MM.1S (cell line): ENCODE results near the gene DMWD.

ENCODE experiments used
- DNase-seq: peaks from one replicate; pipeline ENCODE4 v3.0.0-alpha.2; 2015
- H2AFZ ChIP-seq: fragments of 300-600 bp; sonication (generic); 2 replicates; pipeline ENCODE4 v1.6.0; 2016; ENCODE audit warnings: antibody characterized with exemption, low read length
- H3F3A ChIP-seq: fragments of 300-600 bp; sonication (generic); 2 replicates; pipeline ENCODE4 v1.6.1; 2016; ENCODE audit warnings: mild to moderate bottlenecking, antibody characterized with exemption, low read length, moderate library complexity, mixed read lengths; ENCODE audit not compliant: insufficient read depth
- H3K27ac ChIP-seq: fragments of 300-600 bp; sonication (generic); 2 replicates; pipeline ENCODE4 v1.5.1; 2016; ENCODE audit warnings: mild to moderate bottlenecking, low read length
- H3K27me3 ChIP-seq: fragments of 300-600 bp; sonication (generic); replicated peaks from 2 replicates; pipeline ENCODE4 v1.6.0; 2016; ENCODE audit warnings: low read length; ENCODE audit not compliant: insufficient read depth
- H3K36me3 ChIP-seq: fragments of 300-600 bp; sonication (generic); replicated peaks from 2 replicates; pipeline ENCODE4 v1.6.1; 2016; ENCODE audit warnings: mild to moderate bottlenecking, low read length, mixed read lengths; ENCODE audit not compliant: insufficient read depth
- H3K4me1 ChIP-seq: fragments of 300-600 bp; sonication (generic); 2 replicates; pipeline ENCODE4 v1.6.1; 2016; ENCODE audit warnings: low read length, mixed read lengths
- H3K4me2 ChIP-seq: fragments of 300-600 bp; sonication (generic); 2 replicates; pipeline ENCODE4 v1.6.0; 2016; ENCODE audit warnings: low read depth, low read length
- H3K4me3 ChIP-seq: fragments of 300-600 bp; sonication (generic); 2 replicates; pipeline ENCODE4 v1.5.1; 2016; ENCODE audit warnings: low read length, mixed read lengths
- H3K79me2 ChIP-seq: fragments of 300-600 bp; sonication (generic); 2 replicates; pipeline ENCODE4 v1.6.1; 2016; ENCODE audit warnings: mixed run types, low read length, mixed read lengths
- H3K9ac ChIP-seq: fragments of 300-600 bp; sonication (generic); 2 replicates; pipeline ENCODE4 v1.6.1; 2016; ENCODE audit warnings: low read length, mixed read lengths
- H3K9me2 ChIP-seq: fragments of 300-600 bp; sonication (generic); replicated peaks from 2 replicates; pipeline ENCODE4 v1.6.1; 2016; ENCODE audit warnings: mild to moderate bottlenecking, low read length, mixed read lengths; ENCODE audit not compliant: insufficient read depth
- H3K9me3 ChIP-seq: fragments of 300-600 bp; sonication (generic); replicated peaks from 2 replicates; pipeline ENCODE4 v1.6.1; 2016; ENCODE audit warnings: mild to moderate bottlenecking, low read length, mixed read lengths; ENCODE audit not compliant: insufficient read depth
- H4K20me1 ChIP-seq: fragments of 300-600 bp; sonication (generic); 2 replicates; pipeline ENCODE4 v1.6.1; 2016; ENCODE audit warnings: mild to moderate bottlenecking, low read length, moderate library complexity, mixed read lengths; ENCODE audit not compliant: insufficient read depth
- CTCF ChIP-seq: fragments of 300-600 bp; sonication (generic); IDR thresholded peaks from 2 replicates; pipeline ENCODE4 v1.5.1; 2016; ENCODE audit warnings: antibody characterized with exemption, low read length, mixed read lengths
- EZH2 ChIP-seq: fragments of 300-600 bp; sonication (generic); optimal IDR thresholded peaks from 2 replicates; pipeline ENCODE3; 2017; ENCODE audit warnings: low read depth, mild to moderate bottlenecking, antibody characterized with exemption, low read length, mixed read lengths
- EZH2phosphoT487 ChIP-seq: fragments of 300-600 bp; sonication (generic); IDR thresholded peaks from 2 replicates; pipeline ENCODE4 v1.6.1; 2018; ENCODE audit warnings: antibody characterized with exemption, low read length

Gene DMWD

GRCh38 chr19:45745606-45746005, 47.0 kb downstream of the DMWD start:
- Histone ChIP-seq H3K4me2 (no peak overlapping the region), H3F3A (no peaks in the 10 kb centered on the region), H3K27ac (no peak overlapping the region), H3K9me2 (no peaks in the 10 kb centered on the region), H3K36me3 (no peaks in the 10 kb centered on the region), H3K4me3 (no peak overlapping the region), H3K9ac (no peak overlapping the region), H3K9me3 (no peaks in the 10 kb centered on the region), H3K79me2 (no peaks in the 10 kb centered on the region), H4K20me1 (no peaks in the 10 kb centered on the region), H2AFZ (no peak overlapping the region), H3K27me3 (peaks cover 34% of the 10 kb centered on the region), H3K4me1 (no peaks in the 10 kb centered on the region)
- TF ChIP-seq EZH2 (no peak), EZH2phosphoT487 (no peak), CTCF (no peak)
- no peak for DNase-seq

DNA sequence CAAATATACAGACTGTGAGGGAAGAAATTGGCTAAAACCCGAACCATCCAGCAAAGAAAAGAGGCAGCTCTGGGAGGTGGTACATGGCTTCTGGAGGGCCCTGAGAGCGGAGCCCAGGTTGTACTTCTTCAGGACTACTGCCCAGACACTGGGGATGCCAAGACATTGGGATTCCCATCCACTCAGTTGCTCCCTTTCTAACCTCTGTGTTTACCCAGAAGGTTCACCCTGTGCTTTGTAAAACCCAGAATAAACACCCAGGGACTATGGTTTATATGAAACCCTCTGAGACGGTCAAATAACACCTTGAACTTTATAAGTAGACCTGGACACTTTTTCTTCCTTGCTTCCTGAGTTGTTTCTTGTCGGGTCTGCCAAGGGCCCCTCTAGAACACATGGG, 49.7 kb downstream of the DMWD start:
- no peak for DNase-seq
- H3K79me2 ChIP-seq = no peaks in the 10 kb centered on the region
- TF ChIP-seq EZH2 (no peak), EZH2phosphoT487 (no peak), CTCF (no peak)
- no peaks in the 10 kb centered on the region for H3K36me3 ChIP-seq
- H3K4me2 ChIP-seq = no peak overlapping the region
- no peaks in the 10 kb centered on the region for H3K4me1 ChIP-seq
- H3K9me3 ChIP-seq = no peaks in the 10 kb centered on the region
- H4K20me1 ChIP-seq = no peaks in the 10 kb centered on the region
- H3K27me3 ChIP-seq = peaks cover 38% of the 10 kb centered on the region
- H3K9me2 ChIP-seq = no peaks in the 10 kb centered on the region
- no peak overlapping the region for H3K27ac ChIP-seq
- H2AFZ ChIP-seq = no peak overlapping the region
- H3K9ac ChIP-seq = no peak overlapping the region
- H3F3A ChIP-seq = no peaks in the 10 kb centered on the region
- no peak overlapping the region for H3K4me3 ChIP-seq

DNA sequence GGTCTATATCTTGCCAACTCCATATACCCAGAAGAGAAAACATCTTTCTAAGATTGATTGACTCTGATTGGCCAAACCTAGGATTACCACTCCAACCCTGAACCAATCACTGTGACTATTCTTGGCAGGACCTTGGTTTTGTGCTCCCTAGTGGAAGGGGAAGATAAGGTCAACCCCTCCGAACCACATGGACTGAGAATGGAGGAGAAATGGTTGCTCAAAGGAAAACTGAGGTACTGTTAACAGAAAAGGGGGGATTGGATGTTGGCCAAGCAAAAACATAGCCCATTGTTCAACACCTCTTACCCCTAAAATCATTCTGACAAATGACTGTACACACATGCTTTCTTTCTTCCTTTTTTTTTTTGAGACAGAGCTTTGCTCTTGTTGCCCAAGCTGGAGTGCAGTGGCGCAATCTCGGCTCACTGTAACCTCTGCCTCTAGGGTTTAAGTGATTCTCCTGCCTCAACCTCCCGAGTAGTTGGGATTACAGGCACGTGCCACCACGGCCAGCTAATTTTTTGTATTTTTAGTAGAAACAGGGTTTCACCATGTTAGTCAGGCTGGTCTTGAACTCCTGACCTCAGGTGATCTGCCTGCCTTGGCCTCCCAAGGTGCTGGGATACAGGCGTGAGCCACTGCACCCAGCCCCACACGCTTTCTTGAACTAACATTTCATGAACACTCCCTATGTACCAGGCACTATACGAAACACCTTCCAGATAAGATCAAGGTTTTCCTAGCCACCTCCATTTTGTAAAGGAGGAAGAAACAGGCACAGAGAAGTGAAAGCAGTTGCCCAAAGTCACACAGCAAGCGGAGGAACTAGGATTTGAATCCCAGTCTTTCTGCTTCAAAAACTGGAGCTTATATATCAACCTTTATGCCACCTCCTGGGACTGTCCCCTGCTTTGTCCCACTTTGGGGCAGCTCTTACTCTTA, 52.9 kb downstream of the DMWD start:
- no peak overlapping the region for H2AFZ ChIP-seq
- no peak overlapping the region for H3K27ac ChIP-seq
- no peaks in the 10 kb centered on the region for H3F3A ChIP-seq
- no peak for DNase-seq
- no peaks in the 10 kb centered on the region for H3K9me2 ChIP-seq
- H3K4me2 ChIP-seq = no peak overlapping the region
- no peaks in the 10 kb centered on the region for H4K20me1 ChIP-seq
- H3K9me3 ChIP-seq = no peaks in the 10 kb centered on the region
- no peaks in the 10 kb centered on the region for H3K4me1 ChIP-seq
- no peaks in the 10 kb centered on the region for H3K36me3 ChIP-seq
- no peak for TF ChIP-seq EZH2
- no peak for TF ChIP-seq EZH2phosphoT487
- TF ChIP-seq CTCF = no peak
- H3K27me3 ChIP-seq = peaks cover 13% of the 10 kb centered on the region; the same call in 1 of the 2 replicates
- no peak overlapping the region for H3K9ac ChIP-seq
- H3K4me3 ChIP-seq = no peak overlapping the region
- H3K79me2 ChIP-seq = no peaks in the 10 kb centered on the region
